ENCODE results near the gene KCNJ6.

KCNJ6 gene

DNA sequence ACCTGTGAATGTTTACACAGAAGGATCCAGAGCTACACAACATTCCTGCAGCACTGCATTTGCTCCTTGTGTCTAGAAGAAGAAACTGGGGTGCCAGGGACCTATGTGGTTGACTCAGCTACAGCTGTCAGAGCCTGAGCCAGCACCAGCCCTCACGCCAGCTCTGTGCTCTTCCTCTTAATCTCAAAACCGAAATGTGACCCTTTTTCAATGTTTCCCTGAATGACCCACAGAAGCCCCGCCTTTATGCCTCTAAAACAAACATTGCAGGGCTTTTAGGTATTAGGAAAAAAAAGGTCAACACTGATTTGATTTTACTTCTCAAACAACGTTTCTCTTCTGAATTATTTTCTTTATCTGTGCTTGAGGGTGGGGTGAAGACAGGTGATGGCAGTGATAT lies 289.2 kb downstream of the KCNJ6 start:
- DNase-seq (ENCODE audit: insufficient read length, low spot score), result no peak
- FAIRE-seq, result no peak
- TF ChIP-seq POLR2AphosphoS5 (IDR thresholded peaks at IDR 0.05; ENCODE audit: low read depth, low read length), result no peak
- no peak for TF ChIP-seq TAF1 (IDR thresholded peaks at IDR 0.05; ENCODE audit: low read depth, low read length)
- TF ChIP-seq POU2F2 (IDR thresholded peaks at IDR 0.05; ENCODE audit: low read depth, low read length), result no peak
- TF ChIP-seq PAX5 (IDR thresholded peaks at IDR 0.05; ENCODE audit: insufficient read depth, low read length, severe bottlenecking), result no peak
- no peak for TF ChIP-seq POLR2A (IDR thresholded peaks at IDR 0.05; ENCODE audit: low read depth, low read length)
- no peak for TF ChIP-seq SPI1 (IDR thresholded peaks at IDR 0.05; ENCODE audit: low read depth, low read length)

DNA sequence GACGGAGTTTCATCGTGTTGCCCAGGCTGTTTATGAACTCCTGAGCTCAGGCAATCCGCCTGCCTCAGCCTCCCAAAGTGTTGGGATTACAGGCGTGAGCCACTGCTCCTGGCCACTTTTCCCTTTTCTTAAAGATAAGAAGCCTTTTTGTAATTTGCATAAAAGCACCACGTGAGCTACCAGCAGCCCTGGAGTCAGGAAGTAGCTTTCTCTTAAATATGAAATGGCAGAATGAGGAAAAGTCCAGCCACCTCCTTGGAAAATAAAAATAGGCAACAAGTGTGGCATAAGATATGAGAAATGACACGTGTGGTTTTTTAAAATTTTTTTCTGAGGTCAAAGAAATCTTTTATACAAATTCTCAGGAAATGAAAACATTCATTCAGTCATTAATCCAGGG lies 289.9 kb downstream of the KCNJ6 start:
- DNase-seq (ENCODE audit: insufficient read length, low spot score) (no peak), FAIRE-seq (no peak)
- TF ChIP-seq POLR2A (IDR thresholded peaks at IDR 0.05; ENCODE audit: low read depth, low read length) (no peak), POU2F2 (IDR thresholded peaks at IDR 0.05; ENCODE audit: low read depth, low read length) (no peak), POLR2AphosphoS5 (IDR thresholded peaks at IDR 0.05; ENCODE audit: low read depth, low read length) (no peak), SPI1 (IDR thresholded peaks at IDR 0.05; ENCODE audit: low read depth, low read length) (no peak), PAX5 (IDR thresholded peaks at IDR 0.05; ENCODE audit: insufficient read depth, low read length, severe bottlenecking) (no peak), TAF1 (IDR thresholded peaks at IDR 0.05; ENCODE audit: low read depth, low read length) (no peak)

DNA sequence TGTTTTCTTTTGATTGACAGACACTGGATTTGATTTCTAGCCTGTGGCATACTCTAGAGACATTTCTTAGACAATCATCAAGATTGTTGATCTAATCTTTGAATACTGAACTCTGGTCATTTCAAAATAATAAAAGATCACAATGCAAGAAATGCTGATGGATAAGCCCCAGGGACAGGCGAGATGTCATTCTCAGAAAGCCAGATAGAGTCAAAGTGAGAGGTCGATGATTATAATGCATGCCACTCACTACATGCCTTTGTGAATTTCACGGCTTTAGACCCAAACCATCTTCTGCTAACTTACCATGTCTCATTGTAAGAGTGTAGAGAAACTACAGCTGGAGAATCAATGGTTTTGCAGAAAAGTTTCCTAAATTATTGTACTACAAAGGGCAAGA lies 292.6 kb downstream of the KCNJ6 start:
- no peak for FAIRE-seq
- no peak for TF ChIP-seq POLR2A (IDR thresholded peaks at IDR 0.05; ENCODE audit: low read depth, low read length)
- TF ChIP-seq POU2F2 (IDR thresholded peaks at IDR 0.05; ENCODE audit: low read depth, low read length), result no peak
- no peak for TF ChIP-seq POLR2AphosphoS5 (IDR thresholded peaks at IDR 0.05; ENCODE audit: low read depth, low read length)
- no peak for TF ChIP-seq TAF1 (IDR thresholded peaks at IDR 0.05; ENCODE audit: low read depth, low read length)
- no peak for TF ChIP-seq PAX5 (IDR thresholded peaks at IDR 0.05; ENCODE audit: insufficient read depth, low read length, severe bottlenecking)
- no peak for TF ChIP-seq SPI1 (IDR thresholded peaks at IDR 0.05; ENCODE audit: low read depth, low read length)
- DNase-seq (ENCODE audit: insufficient read length, low spot score), result no peak

DNA sequence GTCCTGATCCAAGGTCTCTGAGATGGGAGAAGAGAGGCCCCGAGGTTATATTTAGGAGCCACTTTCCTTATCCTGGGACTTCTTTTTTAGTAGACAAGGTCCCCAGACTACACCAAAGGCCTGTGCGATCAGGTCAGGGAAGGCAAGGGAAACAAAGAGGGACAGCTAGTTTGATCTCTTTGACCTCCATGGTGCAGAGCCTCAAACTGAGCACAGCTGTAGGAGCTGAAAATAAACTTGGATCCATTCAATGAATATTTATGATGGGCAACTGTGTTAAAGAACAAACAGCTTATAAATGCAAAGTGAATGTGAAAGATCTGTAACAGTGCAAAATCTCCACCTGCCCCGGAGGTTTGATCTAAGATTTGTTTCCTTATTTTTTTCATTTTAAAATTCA lies 293.1 kb downstream of the KCNJ6 start:
- FAIRE-seq, result no peak
- no peak for DNase-seq (ENCODE audit: insufficient read length, low spot score)
- TF ChIP-seq SPI1 (IDR thresholded peaks at IDR 0.05; ENCODE audit: low read depth, low read length) (no peak), POLR2AphosphoS5 (IDR thresholded peaks at IDR 0.05; ENCODE audit: low read depth, low read length) (no peak), PAX5 (IDR thresholded peaks at IDR 0.05; ENCODE audit: insufficient read depth, low read length, severe bottlenecking) (no peak), POLR2A (IDR thresholded peaks at IDR 0.05; ENCODE audit: low read depth, low read length) (no peak), TAF1 (IDR thresholded peaks at IDR 0.05; ENCODE audit: low read depth, low read length) (no peak), POU2F2 (IDR thresholded peaks at IDR 0.05; ENCODE audit: low read depth, low read length) (no peak)

DNA sequence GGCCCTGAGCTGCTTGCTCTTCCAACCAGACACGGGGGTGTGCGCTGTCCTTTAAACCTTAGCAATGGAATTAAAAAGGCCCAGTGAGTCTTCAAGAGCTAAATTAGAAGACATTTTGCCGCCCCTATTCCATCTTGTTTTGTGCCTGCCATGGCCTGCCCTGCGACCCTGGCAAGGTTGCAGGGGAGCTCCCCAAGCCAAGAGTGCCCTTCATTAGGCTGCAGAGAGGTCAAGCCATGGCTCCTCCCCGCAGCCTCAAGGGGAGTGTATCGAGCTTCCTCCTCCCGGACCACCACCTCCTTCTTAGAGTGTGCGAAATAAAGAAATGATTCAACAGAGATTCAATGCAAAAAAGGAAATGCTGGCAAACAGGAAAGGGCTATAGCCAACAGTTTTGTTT lies 293.5 kb downstream of the KCNJ6 start:
- no peak for TF ChIP-seq PAX5 (IDR thresholded peaks at IDR 0.05; ENCODE audit: insufficient read depth, low read length, severe bottlenecking)
- TF ChIP-seq POLR2A (IDR thresholded peaks at IDR 0.05; ENCODE audit: low read depth, low read length), result no peak
- no peak for TF ChIP-seq TAF1 (IDR thresholded peaks at IDR 0.05; ENCODE audit: low read depth, low read length)
- no peak for TF ChIP-seq POU2F2 (IDR thresholded peaks at IDR 0.05; ENCODE audit: low read depth, low read length)
- no peak for TF ChIP-seq SPI1 (IDR thresholded peaks at IDR 0.05; ENCODE audit: low read depth, low read length)
- TF ChIP-seq POLR2AphosphoS5 (IDR thresholded peaks at IDR 0.05; ENCODE audit: low read depth, low read length), result no peak
- FAIRE-seq (no peak), DNase-seq (ENCODE audit: insufficient read length, low spot score) (no peak)

DNA sequence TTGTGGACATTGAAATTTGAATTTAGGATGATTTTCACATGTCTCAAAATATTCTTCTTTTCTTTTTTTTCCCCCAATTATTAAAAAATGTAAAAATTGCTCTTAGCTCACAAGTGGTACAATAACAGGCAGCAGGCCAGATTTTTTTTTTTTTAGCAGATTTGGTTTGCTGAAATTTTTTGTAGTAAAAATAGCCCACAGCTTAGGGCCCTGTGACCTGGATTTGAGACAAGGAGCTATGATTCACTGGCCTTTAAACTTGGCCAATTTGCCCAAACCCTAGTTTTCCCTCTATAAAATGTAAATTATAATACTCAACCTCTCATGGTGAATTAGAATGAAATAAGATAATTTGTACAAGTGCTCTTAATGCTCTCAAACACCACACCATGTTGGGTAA lies 295.9 kb downstream of the KCNJ6 start:
- no peak for DNase-seq (ENCODE audit: insufficient read length, low spot score)
- FAIRE-seq, result no peak
- TF ChIP-seq SPI1 (IDR thresholded peaks at IDR 0.05; ENCODE audit: low read depth, low read length) (no peak), PAX5 (IDR thresholded peaks at IDR 0.05; ENCODE audit: insufficient read depth, low read length, severe bottlenecking) (no peak), TAF1 (IDR thresholded peaks at IDR 0.05; ENCODE audit: low read depth, low read length) (no peak), POLR2A (IDR thresholded peaks at IDR 0.05; ENCODE audit: low read depth, low read length) (no peak), POLR2AphosphoS5 (IDR thresholded peaks at IDR 0.05; ENCODE audit: low read depth, low read length) (no peak), POU2F2 (IDR thresholded peaks at IDR 0.05; ENCODE audit: low read depth, low read length) (no peak)

DNA sequence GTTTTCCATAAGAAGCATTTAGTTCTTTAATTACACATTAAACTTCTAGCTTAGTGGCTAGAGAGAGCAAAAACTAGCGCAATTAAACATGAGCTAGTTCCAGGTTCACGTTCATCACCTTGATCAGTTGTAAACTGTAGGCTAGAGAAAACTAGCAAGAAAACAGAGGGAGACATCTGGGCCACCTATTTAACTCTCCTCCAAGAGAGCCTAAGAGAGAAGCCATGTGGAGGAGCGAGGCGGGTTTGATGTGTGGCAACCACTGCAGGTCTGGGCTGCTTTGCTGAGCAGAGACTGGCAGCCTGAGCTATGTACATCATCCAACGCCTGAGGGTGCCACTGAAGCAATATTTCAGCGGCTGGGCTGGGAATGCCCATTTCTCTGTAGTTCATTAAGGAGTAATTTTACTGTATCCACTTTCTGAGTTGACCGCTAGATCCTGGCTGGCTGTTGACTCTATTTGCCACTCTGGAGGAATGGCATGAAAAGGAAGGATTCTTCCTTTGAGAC lies 296.7 kb downstream of the KCNJ6 start:
- DNase-seq (ENCODE audit: insufficient read length, low spot score), result no peak
- FAIRE-seq, result no peak
- no peak for TF ChIP-seq PAX5 (IDR thresholded peaks at IDR 0.05; ENCODE audit: insufficient read depth, low read length, severe bottlenecking)
- no peak for TF ChIP-seq SPI1 (IDR thresholded peaks at IDR 0.05; ENCODE audit: low read depth, low read length)
- TF ChIP-seq TAF1 (IDR thresholded peaks at IDR 0.05; ENCODE audit: low read depth, low read length), result no peak
- TF ChIP-seq POU2F2 (IDR thresholded peaks at IDR 0.05; ENCODE audit: low read depth, low read length), result no peak
- no peak for TF ChIP-seq POLR2AphosphoS5 (IDR thresholded peaks at IDR 0.05; ENCODE audit: low read depth, low read length)
- no peak for TF ChIP-seq POLR2A (IDR thresholded peaks at IDR 0.05; ENCODE audit: low read depth, low read length)

DNA sequence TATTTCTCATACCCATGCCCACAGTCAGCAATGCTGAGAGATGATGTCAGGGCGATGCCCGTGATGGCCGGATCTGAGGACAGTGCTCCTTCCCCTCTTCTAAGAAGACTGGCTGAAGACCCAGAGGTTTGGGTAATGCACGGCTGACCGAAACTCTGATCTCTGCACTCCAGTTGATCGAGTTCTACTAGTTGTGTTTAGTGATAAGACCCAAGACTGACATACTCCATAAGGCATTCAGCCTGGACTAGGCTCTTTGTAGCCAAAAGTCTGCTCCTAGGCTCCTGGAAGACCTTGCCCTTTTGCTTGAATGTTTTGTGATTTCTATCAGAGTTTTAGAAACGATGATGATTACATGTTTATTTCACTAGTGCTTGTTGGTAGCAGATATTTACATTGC lies 298.2 kb downstream of the KCNJ6 start:
- DNase-seq (ENCODE audit: insufficient read length, low spot score), result no peak
- FAIRE-seq, result no peak
- TF ChIP-seq POLR2AphosphoS5 (IDR thresholded peaks at IDR 0.05; ENCODE audit: low read depth, low read length) (no peak), SPI1 (IDR thresholded peaks at IDR 0.05; ENCODE audit: low read depth, low read length) (no peak), PAX5 (IDR thresholded peaks at IDR 0.05; ENCODE audit: insufficient read depth, low read length, severe bottlenecking) (no peak), POLR2A (IDR thresholded peaks at IDR 0.05; ENCODE audit: low read depth, low read length) (no peak), TAF1 (IDR thresholded peaks at IDR 0.05; ENCODE audit: low read depth, low read length) (no peak), POU2F2 (IDR thresholded peaks at IDR 0.05; ENCODE audit: low read depth, low read length) (no peak)

DNA sequence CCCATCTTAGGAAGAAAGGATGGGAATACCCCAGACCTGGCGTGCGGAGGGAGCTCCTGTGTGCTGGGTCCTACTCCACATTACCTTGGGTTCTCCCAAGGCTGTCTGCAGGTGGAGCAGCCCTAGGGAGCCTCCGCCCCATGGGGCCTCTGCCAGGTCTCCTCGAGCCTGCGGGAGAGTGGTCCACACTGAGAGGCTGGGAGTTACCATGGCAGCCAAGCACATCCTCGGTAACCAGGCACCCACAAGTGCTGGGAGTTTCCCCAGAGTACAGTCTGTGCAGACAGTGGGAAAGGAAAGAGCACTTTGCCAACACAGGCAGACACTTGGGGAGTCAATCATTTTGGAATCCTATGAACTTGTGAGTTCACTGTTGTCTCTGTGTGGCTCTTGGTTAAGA lies 300.3 kb downstream of the KCNJ6 start:
- no peak for TF ChIP-seq POLR2A (IDR thresholded peaks at IDR 0.05; ENCODE audit: low read depth, low read length)
- TF ChIP-seq POLR2AphosphoS5 (IDR thresholded peaks at IDR 0.05; ENCODE audit: low read depth, low read length), result no peak
- no peak for TF ChIP-seq POU2F2 (IDR thresholded peaks at IDR 0.05; ENCODE audit: low read depth, low read length)
- no peak for TF ChIP-seq TAF1 (IDR thresholded peaks at IDR 0.05; ENCODE audit: low read depth, low read length)
- TF ChIP-seq PAX5 (IDR thresholded peaks at IDR 0.05; ENCODE audit: insufficient read depth, low read length, severe bottlenecking), result no peak
- no peak for TF ChIP-seq SPI1 (IDR thresholded peaks at IDR 0.05; ENCODE audit: low read depth, low read length)
- DNase-seq (ENCODE audit: insufficient read length, low spot score) (no peak), FAIRE-seq (no peak)

Data from GM12891 (cell line).